ENCODE measurements around the gene TTLL11. TPM values are rescaled to one million over a fixed set of nuclear protein-coding genes. Genes with fewer than 3 reads are reported as not detected.

The TTLL11 gene
- total RNA-seq, 1 experiment from 2014 or later: 7.0 TPM

DNA sequence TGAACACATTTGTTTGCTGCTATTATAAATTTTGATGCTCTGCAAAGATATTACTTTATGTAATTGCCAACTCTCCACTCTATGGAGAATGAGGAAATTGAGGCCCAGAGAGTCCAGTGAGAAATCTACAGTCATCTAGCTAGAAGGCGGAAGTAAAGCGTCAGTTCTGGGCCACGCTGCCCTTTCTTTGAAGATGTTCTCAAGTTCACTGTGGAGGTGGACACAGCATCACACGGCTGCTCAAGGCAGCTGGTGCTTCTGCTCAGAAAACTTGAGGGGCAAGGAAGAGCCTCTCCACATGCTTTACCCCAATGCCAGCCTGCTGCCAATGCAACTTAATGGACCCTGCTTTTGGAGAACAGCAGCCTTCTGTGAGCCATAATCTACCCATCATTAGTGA, 96.3 kb downstream of the TTLL11 start:
- Histone ChIP-seq H3K9me3 (ENCODE audit: low read length) (no peaks in the 10 kb centered on the region), H3K36me3 (ENCODE audit: low read depth, low read length) (no peaks in the 10 kb centered on the region), H3K79me2 (ENCODE audit: low read length) (no peaks in the 10 kb centered on the region), H3K9me2 (replicated peaks; ENCODE audit: low read length) (no peaks in the 10 kb centered on the region), H2AFZ (ENCODE audit: low read length) (no peak overlapping the region), H3K4me3 (ENCODE audit: low read length) (no peak overlapping the region), H3K27me3 (ENCODE audit: low read length) (no peaks in the 10 kb centered on the region), H3K4me2 (ENCODE audit: low read length) (no peak overlapping the region), H3K27ac (ENCODE audit: low read length) (no peak overlapping the region), H3F3A (ENCODE audit: low read length, unreplicated experiment) (no peaks in the 10 kb centered on the region), H3K4me1 (ENCODE audit: insufficient read depth, low read length) (no peaks in the 10 kb centered on the region), H4K20me1 (ENCODE audit: low read length) (no peaks in the 10 kb centered on the region), H3K9ac (ENCODE audit: low read length) (no peak overlapping the region)
- ATAC-seq: no peak
- TF ChIP-seq, protein P1, sequence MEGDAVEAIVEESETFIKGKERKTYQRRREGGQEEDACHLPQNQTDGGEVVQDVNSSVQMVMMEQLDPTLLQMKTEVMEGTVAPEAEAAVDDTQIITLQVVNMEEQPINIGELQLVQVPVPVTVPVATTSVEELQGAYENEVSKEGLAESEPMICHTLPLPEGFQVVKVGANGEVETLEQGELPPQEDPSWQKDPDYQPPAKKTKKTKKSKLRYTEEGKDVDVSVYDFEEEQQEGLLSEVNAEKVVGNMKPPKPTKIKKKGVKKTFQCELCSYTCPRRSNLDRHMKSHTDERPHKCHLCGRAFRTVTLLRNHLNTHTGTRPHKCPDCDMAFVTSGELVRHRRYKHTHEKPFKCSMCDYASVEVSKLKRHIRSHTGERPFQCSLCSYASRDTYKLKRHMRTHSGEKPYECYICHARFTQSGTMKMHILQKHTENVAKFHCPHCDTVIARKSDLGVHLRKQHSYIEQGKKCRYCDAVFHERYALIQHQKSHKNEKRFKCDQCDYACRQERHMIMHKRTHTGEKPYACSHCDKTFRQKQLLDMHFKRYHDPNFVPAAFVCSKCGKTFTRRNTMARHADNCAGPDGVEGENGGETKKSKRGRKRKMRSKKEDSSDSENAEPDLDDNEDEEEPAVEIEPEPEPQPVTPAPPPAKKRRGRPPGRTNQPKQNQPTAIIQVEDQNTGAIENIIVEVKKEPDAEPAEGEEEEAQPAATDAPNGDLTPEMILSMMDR (conservative IDR thresholded peaks at IDR 0.05; ENCODE audit: low read depth, low read length): no peak
- no peak for TF ChIP-seq EZH2 (IDR thresholded peaks at IDR 0.05; ENCODE audit: low read length, unreplicated experiment)
- TF ChIP-seq EZH2phosphoT487 (IDR thresholded peaks at IDR 0.05; ENCODE audit: borderline replicate concordance, low read length): no peak
- no peak for DNase-seq
- ChIA-PET POLR2A (ENCODE audit: unreplicated experiment) (no interaction called here), CTCF (interaction anchor here (0.5 kb wide), 1 partner anchor 14 kb away, joined by 4 read pairs; no protein-coding TSS in a partner anchor)
- no TSS peak for BruUV-seq (replicated peaks)
- intact Hi-C loops (cut with micrococcal nuclease): loop anchor here (10.0 kb wide), 1 partner anchor 92 kb away; no protein-coding TSS in a partner anchor

DNA sequence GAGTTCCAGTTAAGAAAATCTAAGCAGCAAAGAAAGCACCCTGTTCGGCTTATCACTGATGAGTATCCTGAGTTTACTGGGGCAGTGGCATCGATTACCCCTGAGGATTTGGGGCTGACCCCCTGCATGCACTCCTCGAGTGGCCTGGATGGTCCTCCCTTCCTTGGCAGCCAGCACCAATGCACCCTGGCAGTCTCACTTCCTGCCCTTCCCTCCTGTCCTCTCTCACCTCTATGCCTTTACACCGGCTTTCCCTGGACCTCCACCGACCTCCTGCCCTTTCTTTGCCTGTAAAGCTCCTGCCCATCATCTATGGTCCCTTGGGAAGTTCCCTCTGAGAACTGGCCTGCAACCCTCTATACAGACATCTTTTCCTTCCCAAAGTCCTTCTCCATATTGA, 97.1 kb downstream of the TTLL11 start:
- no TSS peak for BruUV-seq (replicated peaks)
- Histone ChIP-seq H3K4me1 (ENCODE audit: insufficient read depth, low read length) (no peaks in the 10 kb centered on the region), H4K20me1 (ENCODE audit: low read length) (no peaks in the 10 kb centered on the region), H3K36me3 (ENCODE audit: low read depth, low read length) (no peaks in the 10 kb centered on the region), H3K27ac (ENCODE audit: low read length) (no peak overlapping the region), H3K4me3 (ENCODE audit: low read length) (no peak overlapping the region), H3K9me3 (ENCODE audit: low read length) (no peaks in the 10 kb centered on the region), H3F3A (ENCODE audit: low read length, unreplicated experiment) (no peaks in the 10 kb centered on the region), H3K9me2 (replicated peaks; ENCODE audit: low read length) (no peaks in the 10 kb centered on the region), H2AFZ (ENCODE audit: low read length) (no peak overlapping the region), H3K27me3 (ENCODE audit: low read length) (no peaks in the 10 kb centered on the region), H3K9ac (ENCODE audit: low read length) (no peak overlapping the region), H3K79me2 (ENCODE audit: low read length) (no peaks in the 10 kb centered on the region), H3K4me2 (ENCODE audit: low read length) (no peak overlapping the region)
- TF ChIP-seq, protein P1 (conservative IDR thresholded peaks at IDR 0.05; ENCODE audit: low read depth, low read length): no peak
- CTCF ChIA-PET: no interaction called here
- ATAC-seq (no peak), DNase-seq (no peak)
- intact Hi-C loops (cut with micrococcal nuclease): loop anchor here (10.0 kb wide), 1 partner anchor 91 kb away; no protein-coding TSS in a partner anchor
- POLR2A ChIA-PET (ENCODE audit: unreplicated experiment): no interaction called here

DNA sequence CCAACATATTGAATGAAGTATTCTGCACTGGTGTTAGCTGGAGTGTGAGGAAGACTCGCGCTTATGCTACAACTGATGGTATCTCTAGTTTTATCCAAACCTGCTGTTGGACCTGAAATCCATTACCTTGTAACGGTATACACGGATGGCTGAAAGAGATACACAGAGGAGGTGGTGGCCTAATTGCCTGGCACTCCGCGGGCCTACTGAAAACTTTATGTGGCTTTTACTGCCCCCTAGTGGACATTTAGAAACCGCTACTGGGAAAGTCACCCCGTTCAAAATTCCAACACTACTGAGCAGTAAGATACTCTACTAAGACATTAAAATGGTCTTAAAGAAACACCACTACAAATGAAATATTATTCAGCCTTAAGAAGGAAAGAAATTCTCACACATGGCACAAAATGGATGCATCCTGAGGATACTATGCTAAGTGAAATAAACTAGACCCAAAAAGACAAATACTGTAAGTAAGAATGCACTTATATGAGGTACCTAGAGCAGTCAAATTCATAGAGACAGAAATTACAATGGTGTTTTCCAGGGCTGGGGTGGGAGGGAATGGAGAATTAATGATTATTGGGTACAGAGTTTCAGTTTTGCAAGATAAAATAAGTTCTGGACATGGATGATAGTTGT, 100.4 kb downstream of the TTLL11 start:
- Histone ChIP-seq H3K27ac (ENCODE audit: low read length) (no peak overlapping the region), H4K20me1 (ENCODE audit: low read length) (no peaks in the 10 kb centered on the region), H3K79me2 (ENCODE audit: low read length) (no peaks in the 10 kb centered on the region), H3K9me3 (ENCODE audit: low read length) (no peaks in the 10 kb centered on the region), H3K36me3 (ENCODE audit: low read depth, low read length) (no peaks in the 10 kb centered on the region), H2AFZ (ENCODE audit: low read length) (no peak overlapping the region), H3K4me2 (ENCODE audit: low read length) (no peak overlapping the region), H3K4me3 (ENCODE audit: low read length) (no peak overlapping the region), H3K9ac (ENCODE audit: low read length) (no peak overlapping the region), H3F3A (ENCODE audit: low read length, unreplicated experiment) (no peaks in the 10 kb centered on the region), H3K4me1 (ENCODE audit: insufficient read depth, low read length) (no peaks in the 10 kb centered on the region), H3K27me3 (ENCODE audit: low read length) (no peaks in the 10 kb centered on the region), H3K9me2 (replicated peaks; ENCODE audit: low read length) (no peaks in the 10 kb centered on the region)
- DNase-seq: peak; percentile 78
- ChIA-PET POLR2A (ENCODE audit: unreplicated experiment) (no interaction called here), CTCF (no interaction called here)
- BruUV-seq (replicated peaks): no TSS peak
- ATAC-seq: peak; percentile 94
- TF ChIP-seq, protein P1 (conservative IDR thresholded peaks at IDR 0.05; ENCODE audit: low read depth, low read length): peak; percentile 82
- TF ChIP-seq EZH2phosphoT487 (IDR thresholded peaks at IDR 0.05; ENCODE audit: borderline replicate concordance, low read length): no peak
- no peak for TF ChIP-seq EZH2 (IDR thresholded peaks at IDR 0.05; ENCODE audit: low read length, unreplicated experiment)
- intact Hi-C loops (cut with micrococcal nuclease): loop anchor here (2.0 to 10.0 kb wide), 4 partner anchors 55 to 306 kb away; no protein-coding TSS in a partner anchor
